AG20443 (cell line): Measurements from ENCODE around the gene DCLRE1B.

ENCODE experiments used
- DNase-seq: peaks from one replicate; pipeline ENCODE4 v3.0.0; 2012; ENCODE audit warnings: low spot score, mixed read lengths

The DCLRE1B gene

DNA sequence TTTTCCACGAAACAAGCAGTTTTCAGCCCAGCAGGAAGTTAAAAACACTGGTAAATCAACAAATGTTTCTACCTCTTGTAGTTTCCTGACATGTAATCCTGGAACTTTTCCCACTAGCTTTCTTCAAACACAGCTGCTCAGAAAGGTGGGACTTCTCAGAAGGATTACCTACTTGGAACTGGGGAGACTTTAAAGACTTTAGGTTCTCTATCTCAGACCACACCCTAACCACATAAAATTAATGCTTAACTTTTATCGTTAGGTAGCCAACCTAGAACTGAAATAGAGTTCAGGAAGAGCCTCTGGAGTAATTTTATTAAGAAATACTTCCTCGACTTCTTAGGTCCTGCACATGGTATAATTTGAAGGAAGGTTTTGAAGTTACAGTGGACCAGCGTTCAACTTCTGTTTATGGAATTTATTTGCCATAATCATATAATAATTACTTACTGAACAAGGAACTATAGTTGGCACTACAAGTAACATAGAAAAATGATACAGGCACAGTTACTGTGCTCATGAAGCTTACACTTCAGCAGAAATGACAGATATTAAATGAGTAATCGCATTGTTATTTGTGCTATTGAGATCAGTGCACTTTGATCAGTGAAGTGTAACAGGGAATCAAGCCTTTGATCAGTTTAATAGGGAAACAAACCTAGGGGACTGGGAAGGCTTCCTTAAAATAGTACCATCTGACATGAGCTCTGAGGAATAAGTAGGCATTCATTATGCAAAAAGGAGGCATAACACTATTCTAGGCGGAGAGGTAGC lies 17.5 kb upstream of the DCLRE1B start, which contains the start of gene BCL2L15:
BCL2L15 (minus strand) TSS at position 180 of the 774 bp plus-strand sequence. CDS start 206 bp downstream, outside the sequence.
- DNase-seq: no peak

DNA sequence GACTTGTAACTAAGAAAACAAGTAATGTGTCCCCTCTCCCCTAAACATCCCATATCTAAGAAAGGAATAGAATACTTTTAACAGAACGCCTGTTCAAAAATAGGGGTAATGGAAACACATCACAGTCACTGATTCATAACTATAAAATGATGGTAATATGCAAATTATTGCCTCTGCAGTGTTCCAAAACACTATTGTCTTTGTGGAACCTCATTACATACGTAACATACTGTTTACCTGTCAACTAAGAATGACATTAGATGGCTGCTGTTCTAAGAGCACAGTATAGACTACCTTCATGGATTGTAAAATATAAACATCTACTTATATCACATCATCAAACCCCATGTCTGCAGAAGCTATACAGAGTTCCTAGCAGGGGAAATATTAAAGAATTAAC lies 14.3 kb upstream of the DCLRE1B start:
- no peak for DNase-seq

DNA sequence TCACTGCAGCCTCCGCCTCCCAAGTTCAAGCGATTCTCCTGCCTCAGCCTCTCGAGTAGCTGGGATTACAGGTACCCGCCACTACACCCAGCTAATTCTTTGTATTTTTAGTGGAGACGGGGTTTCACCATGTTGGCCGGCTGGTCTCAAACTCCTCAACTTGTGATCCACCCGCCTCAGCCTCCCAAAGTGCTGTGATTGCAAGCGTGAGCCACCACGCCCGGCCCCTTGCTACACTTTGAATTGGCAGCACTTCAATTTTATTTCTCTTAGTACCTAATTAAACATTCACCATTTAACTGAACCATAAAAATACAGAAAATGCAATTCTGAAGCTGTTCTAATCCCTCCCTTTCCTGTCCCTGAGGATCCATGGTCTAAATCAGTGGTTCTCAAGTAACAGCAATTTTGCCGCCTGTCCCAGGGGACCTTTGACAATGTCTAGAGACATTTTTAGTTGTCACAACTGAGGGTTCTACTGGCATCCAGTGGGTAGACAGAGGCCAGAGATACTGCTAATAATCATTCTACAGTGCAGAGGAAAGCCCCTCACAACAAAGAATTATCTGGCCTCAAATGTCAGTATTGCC lies 13.4 kb upstream of the DCLRE1B start:
- DNase-seq: no peak

DNA sequence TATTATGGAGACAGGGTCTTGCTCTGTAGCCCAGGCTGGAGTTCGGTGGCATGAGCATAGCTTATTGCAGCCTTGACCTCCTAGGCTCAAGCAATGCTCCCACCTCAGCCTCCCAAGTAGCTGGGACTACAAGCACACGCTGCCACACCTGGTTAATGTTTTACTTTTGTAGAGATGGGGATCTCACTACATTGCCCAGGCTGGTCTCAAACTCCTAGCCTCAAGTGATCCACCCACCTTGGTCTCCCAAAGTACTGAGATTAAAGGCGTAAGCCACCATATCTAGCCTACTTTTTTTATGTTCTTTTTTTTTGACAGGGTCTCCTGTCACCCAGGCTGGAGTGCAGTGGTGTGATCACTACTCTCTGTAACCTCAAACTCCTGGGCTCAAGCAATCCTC lies 11.9 kb upstream of the DCLRE1B start:
- no peak for DNase-seq

DNA sequence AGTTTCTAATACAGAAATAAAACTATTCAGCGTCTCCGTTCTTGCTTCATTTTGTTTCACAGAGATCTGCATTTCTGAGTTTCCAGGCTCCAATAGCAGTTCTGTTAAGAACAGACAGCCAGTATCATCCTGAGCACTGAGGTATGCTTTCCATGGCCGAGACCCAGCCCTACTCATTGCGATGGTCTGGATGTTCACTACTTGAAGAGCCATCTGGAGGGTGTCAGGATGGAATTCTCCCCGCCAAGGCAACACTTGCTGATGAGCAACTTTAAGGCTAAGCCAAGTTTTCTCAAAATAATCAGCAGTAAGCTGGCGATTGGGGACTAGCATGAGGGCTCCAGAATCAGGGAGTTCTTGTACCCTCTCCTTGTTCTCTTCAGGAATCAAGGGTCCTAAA lies 10.0 kb upstream of the DCLRE1B start:
- no peak for DNase-seq

DNA sequence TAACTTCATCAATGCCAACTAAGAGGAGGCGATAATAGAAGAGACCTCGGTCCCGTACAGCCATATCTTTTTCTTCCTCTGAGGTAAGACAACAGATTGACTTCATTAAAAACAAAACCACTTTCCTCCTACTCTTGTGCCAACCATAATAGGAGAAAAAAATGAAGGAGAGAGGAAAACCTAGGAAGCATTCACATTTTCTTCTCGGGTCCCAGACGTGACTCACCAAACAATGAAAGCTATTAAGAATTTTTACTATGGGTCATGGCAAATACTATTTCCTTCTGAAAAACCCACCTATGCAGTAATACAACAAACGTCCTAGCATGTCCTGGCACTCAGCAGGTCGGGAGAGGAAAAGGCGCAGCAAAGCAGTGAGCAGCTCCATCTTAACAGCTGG lies 9.2 kb upstream of the DCLRE1B start:
- no peak for DNase-seq

DNA sequence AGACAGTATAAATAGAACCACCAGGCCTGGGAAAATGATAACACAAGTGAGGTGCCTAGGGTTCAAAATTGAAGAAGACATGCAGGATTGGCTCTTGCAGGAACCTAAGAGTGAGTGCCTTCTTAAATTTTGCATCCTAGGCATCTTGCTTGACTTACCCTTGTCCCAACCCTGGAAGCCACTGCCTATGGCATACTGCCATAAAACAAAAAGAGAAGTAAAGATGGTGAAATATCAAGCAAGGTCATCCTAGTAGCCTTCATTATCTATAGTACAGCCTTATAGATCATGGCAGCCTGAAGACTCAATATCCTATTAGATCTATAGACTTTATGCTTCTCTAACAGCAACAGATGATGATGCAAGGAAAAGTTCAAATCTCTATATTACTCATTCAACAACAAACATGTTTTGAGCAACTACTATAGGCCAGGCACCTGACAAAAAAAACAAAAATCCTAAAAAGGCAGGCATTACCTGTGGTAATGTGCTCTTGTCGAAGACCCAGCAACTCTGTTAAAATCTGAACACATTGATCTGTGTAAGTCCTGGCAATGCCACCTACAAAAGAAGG lies 6.8 kb upstream of the DCLRE1B start:
- DNase-seq: no peak

DNA sequence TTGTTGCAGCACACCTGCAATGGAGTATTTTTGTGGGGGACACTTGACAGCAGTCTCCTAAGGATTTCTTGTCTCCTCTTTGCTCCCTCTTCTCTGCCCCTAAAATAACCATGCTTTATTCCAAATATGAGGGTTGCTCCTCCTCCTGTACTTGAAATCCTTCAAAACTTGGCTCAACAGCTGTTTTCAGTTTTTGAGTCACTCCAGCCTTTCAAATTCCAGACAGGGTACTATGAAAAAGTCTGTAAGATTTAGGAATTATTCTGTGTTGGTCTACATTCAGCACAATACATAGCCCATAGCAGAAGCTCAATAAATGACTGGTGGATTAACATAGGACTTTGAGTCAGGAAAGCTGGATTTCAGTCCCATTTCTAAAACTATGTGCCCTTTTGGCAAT lies 6.0 kb upstream of the DCLRE1B start:
- DNase-seq: peak; percentile 40

DNA sequence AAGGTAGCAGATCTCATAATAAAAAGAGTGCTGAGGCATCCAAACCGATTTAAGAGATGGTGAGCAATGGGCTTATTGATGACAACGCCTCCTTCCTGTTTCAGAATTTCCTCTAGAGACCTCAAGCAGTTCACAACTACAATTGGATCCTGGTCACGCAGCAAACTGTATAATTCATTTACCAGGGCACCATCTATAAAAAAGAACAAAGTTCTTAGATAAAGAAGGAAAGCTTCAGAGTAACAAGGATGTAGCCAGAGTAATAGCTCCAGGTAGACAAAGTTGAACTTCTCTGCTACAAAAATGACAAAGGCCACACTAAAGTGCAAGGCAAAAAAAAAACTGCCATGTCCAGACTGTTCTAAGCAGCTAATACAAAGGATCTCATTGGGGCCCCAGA lies 3.9 kb upstream of the DCLRE1B start:
- no peak for DNase-seq

DNA sequence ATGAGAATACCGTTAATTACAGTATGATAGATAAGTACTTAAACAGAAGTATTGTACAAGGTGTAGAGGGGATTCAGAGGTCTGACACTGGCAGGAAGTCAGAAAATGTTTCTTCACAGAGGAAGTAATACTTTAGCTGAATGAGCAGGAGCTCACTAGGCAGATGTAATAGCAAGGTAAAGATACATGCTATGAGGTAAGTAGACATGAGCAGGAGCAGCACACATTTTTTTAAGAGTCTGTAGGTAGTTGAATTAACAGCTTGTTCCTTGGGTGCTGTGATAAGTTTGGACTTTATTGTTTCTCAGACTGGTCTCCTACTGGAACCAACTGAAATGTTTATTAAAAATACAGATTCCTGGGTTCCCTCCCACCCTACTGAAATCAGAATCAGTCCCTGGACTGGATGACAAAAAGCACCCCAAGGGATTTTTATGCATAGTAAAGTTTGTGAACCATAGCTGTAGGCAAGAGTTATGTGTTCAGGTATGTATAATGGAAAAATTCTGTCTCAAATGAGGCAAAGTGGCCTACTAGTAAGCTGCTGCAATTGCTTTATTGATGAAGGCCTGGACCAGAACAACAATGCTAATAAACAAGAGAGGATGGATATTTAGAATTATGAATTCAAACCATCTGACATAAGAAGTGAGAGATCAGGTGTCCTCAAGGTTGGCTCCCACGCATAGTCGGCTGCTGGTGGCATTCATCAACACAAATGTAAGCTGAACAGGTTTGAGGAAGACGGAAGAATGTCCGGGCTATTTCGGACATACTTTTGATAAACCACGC lies 1.4 kb upstream of the DCLRE1B start:
- no peak for DNase-seq

DNA sequence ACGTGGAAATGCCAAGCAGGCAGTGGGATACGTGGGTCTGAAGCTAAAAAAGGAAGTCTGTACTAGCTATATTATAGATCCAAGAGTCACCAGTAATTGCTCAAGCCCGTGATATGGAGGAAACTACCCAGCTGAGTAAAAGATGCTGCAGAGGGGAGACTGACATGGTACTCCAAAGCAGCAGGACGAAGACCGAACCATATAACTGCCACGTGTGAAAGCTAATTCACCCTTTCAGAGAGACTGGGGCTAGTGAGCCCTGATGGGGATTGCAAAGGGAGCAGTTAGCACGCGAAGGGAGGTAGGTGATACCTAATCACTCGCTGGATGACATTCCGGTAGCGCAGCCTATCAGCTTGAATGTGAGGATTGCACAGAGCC lies 843 bp upstream of the DCLRE1B start:
- no peak for DNase-seq

DNA sequence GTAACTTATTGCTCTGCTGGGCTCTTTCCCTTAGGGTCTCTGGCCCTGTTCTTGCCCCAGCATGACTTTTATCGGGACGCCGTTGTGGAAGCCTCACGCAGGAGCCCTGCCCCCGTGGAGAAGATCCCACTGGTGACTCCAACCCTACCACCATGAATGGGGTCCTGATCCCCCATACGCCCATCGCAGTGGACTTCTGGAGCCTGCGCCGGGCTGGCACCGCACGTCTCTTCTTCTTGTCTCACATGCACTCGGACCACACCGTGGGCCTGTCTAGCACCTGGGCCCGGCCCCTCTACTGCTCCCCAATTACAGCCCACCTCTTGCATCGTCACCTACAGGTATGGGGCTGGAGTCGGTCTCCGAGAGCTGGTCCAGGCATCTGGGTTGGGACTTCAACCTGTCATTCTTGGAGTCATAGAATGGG lies 322 bp downstream of the DCLRE1B start:
- peak; percentile 12 for DNase-seq

DNA sequence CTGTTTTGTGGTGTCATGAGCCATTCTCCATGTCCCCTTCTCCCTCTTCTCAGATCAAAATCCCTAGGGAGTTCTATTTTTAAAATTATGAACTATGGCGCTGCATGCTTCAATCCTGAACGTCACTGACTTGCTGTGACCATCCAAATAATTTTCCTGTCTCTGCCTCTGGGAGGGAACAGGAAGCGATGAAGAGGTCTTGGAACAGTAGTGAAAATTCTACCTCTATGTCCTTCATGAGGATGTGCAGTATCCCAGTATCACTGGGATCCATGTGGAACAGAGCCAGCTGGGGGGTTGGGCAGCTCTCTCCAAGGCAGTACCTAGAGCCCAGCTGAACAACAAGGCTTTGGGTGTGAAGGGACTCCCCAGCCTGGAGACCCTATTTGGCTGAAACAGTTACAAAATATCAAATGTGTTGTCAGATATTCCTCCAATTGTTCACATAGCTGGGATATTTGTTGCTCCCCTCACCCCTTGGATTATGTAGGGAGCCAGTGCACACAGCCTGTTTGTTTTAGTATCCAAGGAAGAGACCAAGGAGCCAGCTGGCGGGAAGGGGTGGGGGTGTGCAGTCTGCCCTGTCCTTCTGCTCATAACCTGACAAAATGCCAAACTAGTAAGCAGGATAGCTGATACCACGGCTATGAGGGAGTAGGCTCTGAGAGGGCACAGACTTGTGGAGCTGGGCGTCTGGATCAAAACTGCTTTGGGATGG lies 7.6 kb downstream of the DCLRE1B start:
- peak; percentile 70 for DNase-seq

DNA sequence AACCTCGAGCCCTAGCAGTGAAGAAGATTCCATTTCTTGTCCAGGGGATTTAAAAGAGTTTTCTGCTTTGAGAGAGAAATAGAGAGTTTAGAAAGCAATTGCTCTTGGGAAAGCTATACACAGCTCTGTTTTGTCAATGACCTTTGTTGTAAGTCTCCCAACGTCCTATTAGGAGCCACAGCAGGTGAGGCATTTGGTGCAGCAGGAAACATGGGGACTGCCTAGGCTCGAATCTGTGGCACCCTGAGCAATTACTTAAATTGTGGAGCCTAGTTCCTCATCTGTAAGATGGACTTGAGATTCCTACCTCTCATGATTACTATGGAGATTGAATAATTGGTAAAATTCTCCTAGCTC lies 8.2 kb downstream of the DCLRE1B start:
- DNase-seq: no peak

DNA sequence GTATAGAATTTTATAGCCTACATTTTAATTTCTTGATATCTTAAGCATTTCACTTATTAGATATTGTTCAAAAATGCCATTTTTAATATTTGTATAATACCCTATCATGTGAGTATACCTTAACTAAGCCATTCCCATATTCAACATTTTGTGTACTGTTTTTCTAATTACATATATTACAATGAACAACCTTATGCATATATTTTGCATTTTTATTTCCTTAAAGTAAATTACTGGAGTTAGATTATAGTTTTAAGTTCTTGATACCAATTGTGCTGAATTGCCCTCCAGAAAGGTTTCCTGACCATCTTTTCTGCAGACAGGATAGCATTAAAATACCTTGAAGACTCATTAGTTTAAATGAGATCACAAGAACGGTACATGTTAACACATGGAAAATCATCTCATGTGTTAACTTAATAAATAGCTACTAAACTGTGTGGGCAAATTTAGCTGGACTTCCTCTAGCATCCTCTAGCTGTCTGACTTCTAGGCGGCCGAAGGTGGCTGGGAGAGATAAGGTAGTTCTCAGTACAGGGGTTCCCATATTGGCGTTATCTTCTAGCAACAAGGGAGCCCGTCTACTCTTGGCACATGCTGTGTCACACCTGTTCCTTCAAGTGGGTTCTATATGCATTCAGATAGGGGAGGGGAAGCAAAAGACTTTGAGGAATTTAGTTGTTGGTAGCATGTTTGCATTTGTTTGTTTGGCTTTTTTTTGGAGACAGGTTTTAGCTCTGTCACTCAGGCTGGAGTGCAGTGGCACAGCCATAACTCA lies 8.9 kb downstream of the DCLRE1B start:
- no peak for DNase-seq

DNA sequence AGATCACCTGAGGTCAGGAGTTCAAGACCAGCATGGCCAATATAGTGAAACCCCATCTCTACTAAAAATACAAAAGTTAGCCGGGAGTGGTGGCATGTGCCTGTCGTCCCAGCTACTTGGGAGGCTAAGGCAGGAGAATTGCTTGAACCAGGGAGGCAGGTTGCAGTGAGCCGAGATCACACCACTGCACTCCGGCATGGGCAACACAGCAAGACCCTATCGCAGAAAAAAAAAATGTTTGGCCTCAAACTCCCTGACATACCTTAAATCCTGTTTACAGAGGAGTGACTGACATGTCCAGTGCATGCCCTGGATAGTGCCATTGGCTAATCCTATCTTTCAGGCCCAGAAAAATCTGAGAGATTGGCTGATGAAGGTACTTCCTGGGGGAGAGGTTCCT lies 11.8 kb downstream of the DCLRE1B start:
- DNase-seq: no peak

DNA sequence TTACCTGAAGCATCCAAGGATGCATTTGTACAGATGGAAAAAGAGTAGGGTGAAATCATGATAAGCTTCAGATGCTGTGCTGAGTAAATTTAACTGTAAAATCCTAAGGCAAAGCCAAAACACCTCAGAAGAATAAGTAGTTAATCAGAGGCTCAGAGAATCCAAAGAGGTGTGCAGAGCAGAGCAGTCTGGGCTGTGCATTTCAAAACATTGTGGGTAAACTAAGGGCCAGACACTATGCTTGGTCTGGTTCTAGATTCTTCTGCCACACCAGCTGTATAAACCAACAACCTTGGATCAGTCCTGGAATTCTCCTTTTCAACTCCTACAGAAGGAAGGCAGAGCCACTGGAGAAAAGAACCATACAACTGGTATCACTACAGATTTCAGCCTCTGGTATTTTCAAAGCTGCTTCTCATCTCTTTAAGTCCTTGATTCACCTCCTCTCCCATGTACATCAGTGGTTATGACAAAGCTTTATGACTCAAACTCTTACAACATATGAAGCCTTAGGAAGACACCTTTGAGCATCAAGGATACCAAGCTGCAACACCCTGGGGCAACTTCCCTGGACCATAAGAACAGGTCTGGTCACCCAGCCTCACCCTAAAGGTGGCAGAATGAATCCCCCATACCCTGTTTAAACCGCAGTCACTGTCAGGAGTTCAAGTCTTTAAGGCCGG lies 12.4 kb downstream of the DCLRE1B start:
- no peak for DNase-seq

DNA sequence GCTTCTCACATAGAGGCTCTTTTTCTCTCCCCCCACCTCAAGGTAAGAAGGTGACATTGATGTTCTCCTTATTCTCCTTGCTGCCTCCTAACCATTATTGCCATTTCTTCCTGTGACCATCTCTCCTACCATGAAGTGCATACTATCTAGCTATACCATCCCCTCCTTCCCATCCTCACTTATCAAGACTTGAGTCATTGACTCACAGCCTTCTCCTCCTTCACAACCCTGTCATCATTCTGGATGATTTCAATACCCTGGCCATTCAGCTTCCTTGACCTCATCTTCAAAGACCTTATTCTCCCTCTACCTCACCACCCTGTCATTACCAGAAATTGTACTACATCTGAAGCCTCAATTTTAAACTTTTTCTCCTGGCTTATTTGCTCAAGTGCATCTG lies 13.1 kb downstream of the DCLRE1B start:
- no peak for DNase-seq

DNA sequence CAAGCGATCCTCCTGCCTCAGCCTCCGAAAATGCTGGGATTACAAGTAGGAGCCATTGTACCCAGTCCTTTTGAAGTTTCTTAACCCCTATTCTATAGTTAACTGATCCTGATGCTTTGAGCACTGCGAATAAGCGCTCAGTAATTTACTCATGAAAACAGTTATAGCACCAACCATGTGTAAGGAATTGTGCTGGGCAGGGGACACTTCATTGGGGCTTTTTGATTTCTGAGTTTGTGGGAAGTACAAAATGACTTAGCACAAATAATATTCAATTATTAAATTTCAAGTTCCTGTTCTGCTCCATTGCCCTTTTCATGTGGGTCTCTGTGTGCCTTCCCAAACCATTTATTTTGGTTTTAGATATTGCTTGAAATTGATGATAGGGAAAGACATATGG lies 17.8 kb downstream of the DCLRE1B start:
- no peak for DNase-seq

DNA sequence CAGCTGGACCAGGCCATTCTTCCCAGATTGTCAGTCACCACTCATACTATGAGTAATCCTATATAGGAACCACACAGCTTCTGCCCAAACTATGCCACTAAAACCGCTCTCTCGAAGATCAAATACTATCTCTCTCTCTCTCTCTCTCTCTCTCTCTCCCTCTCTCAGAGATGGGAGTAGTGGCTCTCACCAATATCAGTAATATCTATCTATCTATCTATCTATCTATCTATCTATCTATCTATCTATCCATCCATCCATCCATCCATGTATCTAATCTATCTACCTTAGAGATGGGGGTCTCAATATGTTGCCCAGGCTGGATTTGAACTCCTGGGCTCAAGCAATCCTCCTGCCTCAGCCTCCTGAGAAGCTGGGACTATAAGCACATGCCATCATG lies 19.3 kb downstream of the DCLRE1B start:
- DNase-seq: no peak
